ENCODE data around the gene COQ8A.

DNA sequence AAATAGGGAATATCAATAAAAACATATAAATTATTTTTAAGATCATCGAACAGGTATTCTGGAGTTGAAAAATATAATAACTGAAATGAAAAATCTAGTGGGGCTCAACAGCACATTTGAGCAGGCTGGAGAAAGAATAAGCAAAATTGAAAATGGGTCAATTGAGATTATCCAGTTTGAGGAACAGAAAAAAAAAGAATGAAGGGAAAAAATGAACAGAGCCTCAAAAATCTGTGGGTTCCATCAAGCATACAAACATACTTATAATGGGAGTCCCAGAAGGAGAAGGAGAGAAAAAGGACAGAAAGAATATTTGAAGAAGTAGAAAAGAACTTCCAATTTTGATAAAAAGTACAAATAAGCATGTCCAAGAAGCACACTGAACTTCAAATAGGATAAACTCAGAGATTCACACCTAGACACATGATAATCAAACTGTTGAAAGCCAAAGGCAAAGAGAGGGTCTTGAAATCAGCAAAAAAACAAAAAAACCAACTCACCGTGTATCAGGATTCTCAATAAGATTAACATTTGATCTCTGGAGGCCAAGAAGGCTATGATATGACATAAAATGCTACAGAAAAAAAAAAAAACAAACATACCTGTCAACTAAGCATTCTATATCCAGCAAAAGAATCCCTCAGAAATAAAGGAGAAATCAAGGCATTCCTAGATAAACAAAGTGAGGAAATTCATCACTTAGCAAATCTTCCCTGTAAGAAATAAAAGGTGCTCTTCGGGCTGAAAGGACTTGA, 5.4 kb upstream of the COQ8A start:
- TF ChIP-seq, protein P1, sequence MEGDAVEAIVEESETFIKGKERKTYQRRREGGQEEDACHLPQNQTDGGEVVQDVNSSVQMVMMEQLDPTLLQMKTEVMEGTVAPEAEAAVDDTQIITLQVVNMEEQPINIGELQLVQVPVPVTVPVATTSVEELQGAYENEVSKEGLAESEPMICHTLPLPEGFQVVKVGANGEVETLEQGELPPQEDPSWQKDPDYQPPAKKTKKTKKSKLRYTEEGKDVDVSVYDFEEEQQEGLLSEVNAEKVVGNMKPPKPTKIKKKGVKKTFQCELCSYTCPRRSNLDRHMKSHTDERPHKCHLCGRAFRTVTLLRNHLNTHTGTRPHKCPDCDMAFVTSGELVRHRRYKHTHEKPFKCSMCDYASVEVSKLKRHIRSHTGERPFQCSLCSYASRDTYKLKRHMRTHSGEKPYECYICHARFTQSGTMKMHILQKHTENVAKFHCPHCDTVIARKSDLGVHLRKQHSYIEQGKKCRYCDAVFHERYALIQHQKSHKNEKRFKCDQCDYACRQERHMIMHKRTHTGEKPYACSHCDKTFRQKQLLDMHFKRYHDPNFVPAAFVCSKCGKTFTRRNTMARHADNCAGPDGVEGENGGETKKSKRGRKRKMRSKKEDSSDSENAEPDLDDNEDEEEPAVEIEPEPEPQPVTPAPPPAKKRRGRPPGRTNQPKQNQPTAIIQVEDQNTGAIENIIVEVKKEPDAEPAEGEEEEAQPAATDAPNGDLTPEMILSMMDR (IDR thresholded peaks at IDR 0.05; ENCODE audit: low read depth, low read length) = no peak
- no peak for TF ChIP-seq POLR2A (IDR thresholded peaks at IDR 0.05; ENCODE audit: extremely low read depth, insufficient read length)

All from NB4 (cell line).